ENCODE results near the gene ACBD3. TPM values are rescaled to one million over a fixed set of nuclear protein-coding genes. Genes with fewer than 3 reads are reported as not detected.

ACBD3 gene
- total and polyA plus RNA-seq, 5 donors: 9.5 to 38.4 (median 26.4) TPM

DNA sequence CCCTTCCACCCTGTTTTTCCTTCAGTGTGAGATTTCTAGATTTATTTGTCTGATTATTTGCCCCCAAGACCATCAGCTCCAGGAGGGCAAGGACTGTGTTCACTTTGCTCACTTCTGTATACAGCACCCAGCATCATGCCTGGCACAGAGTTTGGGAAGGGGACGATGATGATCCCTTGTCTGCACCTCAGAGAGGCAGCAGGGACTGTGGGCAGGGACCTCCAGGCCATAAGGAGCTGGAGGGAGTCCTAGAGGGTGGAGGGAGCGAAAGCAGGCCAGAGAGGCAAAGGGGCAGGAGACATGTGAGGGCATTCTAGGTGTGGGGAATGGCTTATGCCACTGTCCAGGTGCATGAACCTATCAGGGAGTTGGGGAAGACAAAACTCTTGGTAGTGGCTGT lies 91.3 kb downstream of the ACBD3 start:
- DNase-seq: no peak
- Histone ChIP-seq H3K4me3 (ENCODE audit: low read length) (no peak overlapping the region), H3K4me1 (ENCODE audit: control insufficient read depth, insufficient read depth, low read length) (no peaks in the 10 kb centered on the region), H3K9me3 (ENCODE audit: control insufficient read depth, low read length) (no peaks in the 10 kb centered on the region), H3K27me3 (ENCODE audit: control insufficient read depth, insufficient read depth) (no peaks in the 10 kb centered on the region), H3K27ac (ENCODE audit: low read length) (no peak overlapping the region)
- intact Hi-C loops (cut with DNase I): no loop called here
- WGBS: 92% methylated on average over 2 of the region's 2 CpGs
- ATAC-seq: no peak

Other genes with a start within 250 kb of the ACBD3 start
- gene LEFTY2, start 245.5 kb downstream of the ACBD3 start, total RNA-seq: 1 to 10 TPM in 3 of 4 donors, under 1 TPM in 1; 0.60 to 2.1 (median 1.1) TPM
- 0.59 TPM for gene LEFTY2, start 245.5 kb downstream of the ACBD3 start, polyA plus RNA-seq
- gene SDE2, start 187.4 kb downstream of the ACBD3 start, total RNA-seq: 10 to 100 TPM; 12.2 to 18.3 (median 12.7) TPM
- 9.4 TPM for gene SDE2, start 187.4 kb downstream of the ACBD3 start, polyA plus RNA-seq
- 100 to 1,000 TPM; 304 to 344 (median 328) TPM for gene H3-3A, start 124.0 kb downstream of the ACBD3 start, total RNA-seq
- 557 TPM for gene H3-3A, start 124.0 kb downstream of the ACBD3 start, polyA plus RNA-seq
- gene MIXL1, start 36.9 kb upstream of the ACBD3 start, total RNA-seq: not detected
- gene MIXL1, start 36.9 kb upstream of the ACBD3 start, polyA plus RNA-seq: not detected
- 1 to 10 TPM; 5.0 to 9.9 (median 7.4) TPM for gene LIN9, start 122.4 kb upstream of the ACBD3 start, total RNA-seq
- 6.7 TPM for gene LIN9, start 122.4 kb upstream of the ACBD3 start, polyA plus RNA-seq
- 10 to 100 TPM; 50.2 to 61.6 (median 56.4) TPM for gene PARP1, start 221.4 kb upstream of the ACBD3 start, total RNA-seq
- 34.2 TPM for gene PARP1, start 221.4 kb upstream of the ACBD3 start, polyA plus RNA-seq